ENCODE data around the gene C6orf62. TPM values are rescaled to one million over a fixed set of nuclear protein-coding genes. Genes with fewer than 3 reads are reported as not detected.
"Not testable (repeated sequence)": the region's sequence is repeated elsewhere in the genome, so short reads cannot be mapped to it uniquely, and the experiment has no call there.

Gene C6orf62
- total RNA-seq, 1 donor from 2014 or later: 45.2 TPM

DNA sequence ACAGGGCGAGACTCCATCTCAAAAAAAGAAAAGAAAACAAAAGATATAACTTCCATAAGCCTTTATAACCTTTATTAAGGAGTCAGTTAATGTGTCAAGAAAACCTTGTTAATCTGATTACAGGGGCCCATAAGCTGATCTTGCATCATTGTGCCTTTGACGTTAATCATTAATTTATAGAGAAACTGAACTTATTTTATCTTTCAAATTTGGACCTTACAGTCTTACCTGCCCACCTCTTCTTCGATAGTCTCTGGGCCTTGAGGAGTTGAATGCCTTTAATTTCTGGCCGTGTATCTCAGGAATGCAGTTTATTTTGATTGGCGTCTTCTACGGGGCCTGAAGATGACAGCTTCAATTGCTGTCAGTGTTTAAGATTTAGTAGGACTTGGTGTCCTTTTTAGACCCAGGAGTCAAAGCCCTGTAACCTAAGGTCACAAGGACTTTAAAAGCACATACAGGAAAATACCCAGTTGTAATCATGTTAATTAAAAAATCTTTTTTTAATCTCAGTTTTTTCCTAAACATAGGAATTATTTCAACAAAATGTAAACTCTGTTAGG lies 46.3 kb downstream of the C6orf62 start:
- no peak overlapping the region for H3K4me3 ChIP-seq (ENCODE audit: low read depth, low read length)
- no peak for DNase-seq (ENCODE audit: low read depth)
- TF ChIP-seq, protein P1, sequence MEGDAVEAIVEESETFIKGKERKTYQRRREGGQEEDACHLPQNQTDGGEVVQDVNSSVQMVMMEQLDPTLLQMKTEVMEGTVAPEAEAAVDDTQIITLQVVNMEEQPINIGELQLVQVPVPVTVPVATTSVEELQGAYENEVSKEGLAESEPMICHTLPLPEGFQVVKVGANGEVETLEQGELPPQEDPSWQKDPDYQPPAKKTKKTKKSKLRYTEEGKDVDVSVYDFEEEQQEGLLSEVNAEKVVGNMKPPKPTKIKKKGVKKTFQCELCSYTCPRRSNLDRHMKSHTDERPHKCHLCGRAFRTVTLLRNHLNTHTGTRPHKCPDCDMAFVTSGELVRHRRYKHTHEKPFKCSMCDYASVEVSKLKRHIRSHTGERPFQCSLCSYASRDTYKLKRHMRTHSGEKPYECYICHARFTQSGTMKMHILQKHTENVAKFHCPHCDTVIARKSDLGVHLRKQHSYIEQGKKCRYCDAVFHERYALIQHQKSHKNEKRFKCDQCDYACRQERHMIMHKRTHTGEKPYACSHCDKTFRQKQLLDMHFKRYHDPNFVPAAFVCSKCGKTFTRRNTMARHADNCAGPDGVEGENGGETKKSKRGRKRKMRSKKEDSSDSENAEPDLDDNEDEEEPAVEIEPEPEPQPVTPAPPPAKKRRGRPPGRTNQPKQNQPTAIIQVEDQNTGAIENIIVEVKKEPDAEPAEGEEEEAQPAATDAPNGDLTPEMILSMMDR (conservative IDR thresholded peaks at IDR 0.05; ENCODE audit: low read depth, low read length): no peak

DNA sequence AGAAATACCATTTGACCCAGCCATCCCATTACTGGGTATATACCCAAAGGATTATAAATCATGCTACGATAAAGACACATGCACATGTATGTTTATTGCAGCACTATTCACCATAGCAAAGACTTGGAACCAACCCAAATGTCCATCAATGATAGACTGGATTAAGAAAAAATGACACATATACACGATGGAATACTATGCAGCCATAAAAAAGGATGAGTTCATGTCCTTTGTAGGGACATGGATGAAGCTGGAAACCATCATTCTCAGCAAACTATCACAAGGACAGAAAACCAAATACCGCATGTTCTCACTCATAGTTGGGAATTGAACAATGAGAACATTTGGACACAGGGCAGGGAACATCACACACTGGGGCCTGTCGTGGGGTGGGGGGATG lies 47.9 kb downstream of the C6orf62 start:
- not testable (repeated sequence) for H3K4me3 ChIP-seq (ENCODE audit: low read depth, low read length); DNase-seq (ENCODE audit: low read depth)

DNA sequence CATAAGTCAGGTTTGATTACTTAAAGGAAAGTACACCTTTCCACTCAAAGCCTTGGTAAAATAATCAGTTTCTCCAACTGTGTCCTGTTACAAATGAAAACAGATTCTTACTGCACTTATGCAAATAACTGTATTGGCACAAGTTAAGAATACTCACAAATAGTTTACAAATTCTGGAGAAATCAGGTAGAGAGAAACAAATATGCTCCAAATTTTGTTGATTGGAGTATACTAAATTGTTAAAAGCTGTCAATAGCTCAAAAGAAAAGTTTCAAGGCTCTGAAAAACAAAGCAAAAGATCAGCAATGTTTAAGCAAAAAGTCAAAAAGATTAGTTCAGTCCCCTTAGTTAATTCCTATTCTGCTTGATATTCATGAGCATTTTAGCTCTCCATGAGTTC lies 48.5 kb downstream of the C6orf62 start:
- not testable (repeated sequence) for H3K4me3 ChIP-seq (ENCODE audit: low read depth, low read length); DNase-seq (ENCODE audit: low read depth)

DNA sequence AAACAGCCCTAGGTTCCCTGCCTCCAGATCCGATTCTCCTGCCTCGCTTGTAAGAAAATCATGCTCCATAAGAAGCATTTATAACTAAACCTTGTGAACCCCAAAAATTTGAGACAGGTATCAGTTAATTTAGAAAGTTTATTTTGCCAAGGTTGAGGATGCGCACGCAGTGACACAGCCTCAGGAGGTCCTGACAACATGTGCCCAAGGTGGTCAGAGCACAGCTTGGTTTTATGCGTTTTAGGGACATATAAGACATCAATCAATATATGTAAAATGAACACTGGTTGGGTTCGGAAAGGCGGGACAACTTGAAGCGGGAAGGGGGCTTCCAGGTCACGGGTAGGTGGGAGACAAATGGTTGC lies 50.0 kb downstream of the C6orf62 start:
- DNase-seq (ENCODE audit: low read depth): no peak
- TF ChIP-seq, protein P1 (conservative IDR thresholded peaks at IDR 0.05; ENCODE audit: low read depth, low read length): no peak
- H3K4me3 ChIP-seq (ENCODE audit: low read depth, low read length): peak overlapping the region; percentile 30

DNA sequence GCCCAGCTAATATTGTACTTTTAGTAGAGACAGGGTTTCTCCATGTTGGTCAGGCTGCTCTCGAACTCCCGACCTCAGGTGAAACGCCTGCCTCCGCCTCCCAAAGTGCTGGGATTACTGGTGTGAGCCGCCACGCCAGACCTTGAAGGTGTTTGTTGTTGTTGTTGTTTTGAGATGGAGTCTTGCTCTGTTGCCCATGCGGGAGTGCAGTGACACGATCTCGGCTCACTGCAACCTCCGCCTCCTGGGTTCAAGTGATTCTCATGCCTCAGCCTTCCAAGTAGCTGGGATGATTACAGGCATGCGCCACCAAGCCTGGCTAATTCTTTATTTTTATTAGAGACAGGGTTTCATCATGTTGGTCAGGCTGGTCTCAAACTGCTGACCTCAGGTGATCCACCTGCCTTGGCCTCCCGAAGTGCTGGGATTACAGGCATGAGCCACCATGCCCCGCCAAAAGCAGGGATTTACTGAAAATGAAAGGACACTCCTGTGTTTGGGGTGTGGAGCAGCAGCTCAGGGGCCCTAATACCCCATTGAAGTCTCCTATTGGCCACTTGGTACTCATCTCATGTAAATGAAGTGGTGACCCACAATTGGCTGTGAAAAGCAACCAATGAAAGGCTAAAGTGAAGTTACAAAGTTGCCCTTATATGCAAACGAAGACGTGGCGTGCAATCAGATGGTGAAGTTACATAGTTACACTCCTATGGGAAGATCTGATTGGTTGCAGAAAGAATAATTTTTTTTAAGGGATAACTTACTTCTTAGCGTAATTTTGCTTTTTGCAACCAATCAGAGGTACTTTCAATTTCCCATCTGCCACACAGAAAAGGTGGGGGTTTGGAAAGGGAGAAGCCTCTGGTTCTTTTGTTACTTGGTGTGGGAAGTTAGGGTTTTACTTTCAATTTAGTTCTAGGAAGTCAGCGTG lies 50.6 kb downstream of the C6orf62 start:
- DNase-seq (ENCODE audit: low read depth): not testable (repeated sequence)
- peak overlapping the region; percentile 99 for H3K4me3 ChIP-seq (ENCODE audit: low read depth, low read length)

DNA sequence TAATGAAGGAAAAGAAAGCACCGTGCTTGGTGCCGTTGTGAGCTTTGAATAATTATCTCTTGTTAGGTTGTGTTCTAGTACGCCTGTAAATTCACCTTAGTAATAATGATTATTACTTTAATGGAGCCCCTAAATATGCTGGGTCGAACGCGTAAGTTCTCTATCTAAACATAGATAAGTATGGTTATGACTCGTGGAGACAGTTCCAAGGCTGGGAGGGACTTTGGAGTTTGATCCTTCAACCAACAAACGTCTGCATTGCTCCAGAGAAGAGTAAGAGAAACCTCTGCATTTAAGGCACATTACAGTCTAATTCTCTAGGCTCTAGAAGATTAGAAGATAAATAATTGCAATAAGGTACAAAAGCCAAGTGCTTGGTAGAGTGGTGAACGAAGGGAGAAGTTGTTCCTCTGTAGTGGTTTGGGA lies 51.6 kb downstream of the C6orf62 start:
- TF ChIP-seq, protein P1 (conservative IDR thresholded peaks at IDR 0.05; ENCODE audit: low read depth, low read length): no peak
- peak overlapping the region; percentile 99 for H3K4me3 ChIP-seq (ENCODE audit: low read depth, low read length)
- no peak for DNase-seq (ENCODE audit: low read depth)

DNA sequence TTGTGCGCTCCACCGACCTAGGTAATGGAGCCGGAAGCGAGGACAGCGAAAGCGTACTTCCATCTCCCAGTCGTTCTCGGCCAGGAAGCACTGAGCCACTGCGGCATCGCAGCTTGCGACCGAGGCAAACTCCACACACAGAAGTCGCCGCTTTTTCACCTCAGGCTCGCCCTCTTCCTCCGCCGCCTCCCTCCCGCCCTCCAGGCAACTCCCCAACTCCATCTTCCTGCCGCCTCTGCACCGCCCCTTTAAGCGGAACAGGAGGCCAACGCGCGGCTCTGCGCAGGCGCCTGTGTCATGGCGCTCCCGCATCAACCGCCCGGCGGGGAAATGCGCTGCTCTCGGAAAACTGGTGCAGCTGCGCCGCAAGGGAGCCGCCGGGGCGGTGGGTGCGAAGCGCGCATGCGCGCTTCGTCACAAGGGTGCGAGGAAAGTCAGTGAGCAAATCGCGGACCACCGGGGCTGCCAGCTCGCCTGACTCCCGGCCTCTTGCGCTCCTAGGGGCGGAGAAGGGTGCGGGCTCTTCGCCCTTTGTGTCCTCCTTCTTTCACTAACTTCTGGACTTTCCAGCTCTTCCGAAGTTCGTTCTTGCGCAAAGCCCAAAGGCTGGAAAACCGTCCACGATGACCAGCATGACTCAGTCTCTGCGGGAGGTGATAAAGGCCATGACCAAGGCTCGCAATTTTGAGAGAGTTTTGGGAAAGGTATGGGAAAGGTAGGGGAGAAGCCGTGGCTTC lies 52.1 kb downstream of the C6orf62 start, which contains the start of the genes ACOT13 and TDP2:
Gene ACOT13, plus strand, starts transcription at position 437 of the 737 bp plus-strand sequence. Its CDS starts 187 bp downstream, at position 624.
Gene TDP2, minus strand, starts transcription at position 259 of the 737 bp plus-strand sequence. Its CDS starts 37 bp downstream, at position 222.
- peak within 1 kb of the TSS; percentile 99 for H3K4me3 ChIP-seq (ENCODE audit: low read depth, low read length)
- TF ChIP-seq, protein P1 (conservative IDR thresholded peaks at IDR 0.05; ENCODE audit: low read depth, low read length): peak; percentile 45
- peak; percentile 67 for DNase-seq (ENCODE audit: low read depth)

DNA sequence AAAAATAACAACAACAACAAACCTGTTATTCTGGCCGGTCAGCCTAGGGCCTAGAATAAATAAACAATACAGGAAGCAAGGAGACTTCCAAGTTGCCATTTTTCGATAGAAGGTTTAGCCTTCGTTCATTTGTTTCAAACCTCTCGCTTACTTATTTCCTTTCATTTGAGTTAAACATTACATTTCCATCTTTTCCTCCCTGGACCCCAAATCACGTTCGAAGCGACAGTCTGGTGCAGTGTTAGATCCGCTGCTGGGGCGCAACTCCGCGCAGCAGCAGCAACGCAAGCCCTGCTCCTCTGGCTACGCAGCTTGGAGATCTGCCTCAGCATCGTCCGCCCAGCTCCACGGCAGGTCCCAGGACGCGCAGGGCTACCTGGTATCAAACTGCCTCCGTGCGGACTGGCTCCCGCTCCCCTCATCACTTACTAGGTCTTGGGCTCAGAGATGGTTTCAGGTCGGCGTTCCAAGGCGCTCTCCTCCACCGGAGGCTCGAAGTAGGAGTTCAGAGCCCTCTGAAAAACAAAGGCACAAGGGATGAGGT lies 52.8 kb downstream of the C6orf62 start:
- DNase-seq (ENCODE audit: low read depth): no peak
- TF ChIP-seq, protein P1 (conservative IDR thresholded peaks at IDR 0.05; ENCODE audit: low read depth, low read length): no peak
- H3K4me3 ChIP-seq (ENCODE audit: low read depth, low read length): peak overlapping the region; percentile 99
